Measurements from ENCODE around the gene INA. TPM values are rescaled to one million over a fixed set of nuclear protein-coding genes. Genes with fewer than 3 reads are reported as not detected.
"Not testable (repeated sequence)": the region's sequence is repeated elsewhere in the genome, so short reads cannot be mapped to it uniquely, and the experiment has no call there.

INA gene
- total RNA-seq, 4 donors from 2014 or later = 0.30 to 2.5 (median 1.1) TPM

- no peak overlapping the region for H3K4me3 ChIP-seq (ENCODE audit: low read depth, poor library complexity, severe bottlenecking)
- WGBS, 2 donors = 78 to 87% methylated on average over 2 of the region's 2 CpGs
- DNase-seq (ENCODE audit: low spot score in 2 of 2) = no peak
- TF ChIP-seq, protein P1, sequence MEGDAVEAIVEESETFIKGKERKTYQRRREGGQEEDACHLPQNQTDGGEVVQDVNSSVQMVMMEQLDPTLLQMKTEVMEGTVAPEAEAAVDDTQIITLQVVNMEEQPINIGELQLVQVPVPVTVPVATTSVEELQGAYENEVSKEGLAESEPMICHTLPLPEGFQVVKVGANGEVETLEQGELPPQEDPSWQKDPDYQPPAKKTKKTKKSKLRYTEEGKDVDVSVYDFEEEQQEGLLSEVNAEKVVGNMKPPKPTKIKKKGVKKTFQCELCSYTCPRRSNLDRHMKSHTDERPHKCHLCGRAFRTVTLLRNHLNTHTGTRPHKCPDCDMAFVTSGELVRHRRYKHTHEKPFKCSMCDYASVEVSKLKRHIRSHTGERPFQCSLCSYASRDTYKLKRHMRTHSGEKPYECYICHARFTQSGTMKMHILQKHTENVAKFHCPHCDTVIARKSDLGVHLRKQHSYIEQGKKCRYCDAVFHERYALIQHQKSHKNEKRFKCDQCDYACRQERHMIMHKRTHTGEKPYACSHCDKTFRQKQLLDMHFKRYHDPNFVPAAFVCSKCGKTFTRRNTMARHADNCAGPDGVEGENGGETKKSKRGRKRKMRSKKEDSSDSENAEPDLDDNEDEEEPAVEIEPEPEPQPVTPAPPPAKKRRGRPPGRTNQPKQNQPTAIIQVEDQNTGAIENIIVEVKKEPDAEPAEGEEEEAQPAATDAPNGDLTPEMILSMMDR (IDR thresholded peaks at IDR 0.05) = no peak
- TF ChIP-seq POLR2A (IDR thresholded peaks at IDR 0.05) = no peak
- intact Hi-C loops (cut with DNase I; ENCODE audit: low total_unique reads) = no loop called here
Measured at GRCh38 chr10:103235775-103236174, 41.2 kb upstream of the INA start.

DNA sequence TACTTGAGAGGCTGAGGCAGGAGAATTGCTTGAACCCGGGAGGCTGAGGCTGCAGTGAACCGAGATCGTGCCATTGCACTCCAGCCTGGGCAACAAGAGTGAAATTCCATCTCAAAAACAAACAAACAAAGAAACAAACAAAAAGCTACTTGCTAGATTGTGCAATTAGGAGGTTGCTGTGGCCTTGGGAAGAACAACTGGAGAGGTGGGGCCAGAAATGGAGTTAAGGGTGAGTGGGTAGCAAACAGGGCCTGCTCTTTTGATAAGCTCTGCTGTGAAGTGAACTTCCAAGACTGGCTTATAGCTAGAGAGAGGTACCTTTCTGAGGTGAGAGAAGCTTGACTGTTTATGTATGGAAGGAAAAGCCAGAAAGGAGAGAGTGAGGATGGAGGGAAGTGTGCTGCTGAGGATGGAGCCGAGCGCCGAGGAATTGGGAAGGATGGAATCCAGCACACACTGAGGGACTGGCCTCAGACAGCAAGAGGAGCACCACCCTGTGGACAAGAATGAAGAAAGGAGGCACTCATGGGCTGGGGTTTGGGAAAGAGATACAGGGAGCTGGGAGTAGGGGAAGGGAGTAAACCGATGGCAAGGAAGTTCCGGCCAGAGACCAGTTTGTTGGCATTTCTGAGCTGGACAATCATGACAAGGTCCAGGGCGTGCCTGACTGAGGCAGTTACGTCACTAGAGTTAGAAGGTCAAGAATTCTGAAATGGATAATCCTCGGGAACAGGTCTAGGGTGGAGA lies 38.3 kb upstream of the INA start:
- H3K4me3 ChIP-seq (ENCODE audit: low read depth, poor library complexity, severe bottlenecking) = no peak overlapping the region
- no peak for DNase-seq (ENCODE audit: low spot score in 2 of 2)
- no peak for TF ChIP-seq POLR2A (IDR thresholded peaks at IDR 0.05)
- TF ChIP-seq, protein P1 (IDR thresholded peaks at IDR 0.05) = no peak
- intact Hi-C loops (cut with DNase I; ENCODE audit: low total_unique reads) = no loop called here
- 68 to 77% methylated on average over 11 of the region's 11 CpGs for WGBS, 2 donors

DNA sequence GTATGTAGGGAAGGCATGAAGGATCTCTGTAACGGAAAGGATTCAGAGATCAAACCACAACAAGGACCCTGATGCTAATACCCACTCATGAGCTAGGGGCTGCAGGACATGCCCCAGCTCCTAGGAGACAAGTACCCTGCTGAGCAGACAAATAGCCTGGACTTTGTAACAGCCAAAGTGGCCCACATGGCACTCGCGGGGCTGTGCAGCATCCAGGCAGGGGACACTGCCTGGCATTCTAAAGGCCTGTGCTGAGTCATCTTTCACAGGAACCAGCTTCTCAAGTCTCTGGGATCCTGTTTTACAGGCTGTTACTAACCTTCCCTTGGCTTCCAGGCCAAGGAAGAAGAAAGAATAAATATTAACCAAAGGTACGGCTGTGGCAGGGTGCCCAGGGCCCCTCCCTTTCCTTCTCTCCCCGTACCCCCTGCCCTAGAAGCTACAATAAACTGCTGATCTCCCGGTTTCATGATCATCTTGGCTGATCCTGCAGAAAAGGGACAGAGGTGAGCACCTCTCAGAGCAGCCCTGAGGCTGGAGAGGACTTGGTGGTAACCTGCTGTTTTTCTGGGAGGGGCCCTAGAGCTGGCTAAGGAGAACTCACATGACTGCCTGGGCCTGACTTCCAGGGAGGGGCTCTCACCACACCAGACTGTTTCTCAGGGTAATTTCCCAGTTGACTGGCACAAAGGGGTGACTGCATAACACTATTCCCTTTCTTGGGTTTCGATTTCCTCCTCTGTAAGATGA lies 35.5 kb upstream of the INA start:
- WGBS, 2 donors = 26 to 36% methylated on average over 7 of the region's 7 CpGs
- peak; percentile 49 to 86 for DNase-seq (ENCODE audit: low spot score in 2 of 2)
- TF ChIP-seq, protein P1 (IDR thresholded peaks at IDR 0.05) = no peak
- TF ChIP-seq POLR2A (IDR thresholded peaks at IDR 0.05) = no peak
- intact Hi-C loops (cut with DNase I; ENCODE audit: low total_unique reads) = loop anchor here (5.0 kb wide), 1 partner anchor 174 kb away; no protein-coding TSS in a partner anchor
- no peak overlapping the region for H3K4me3 ChIP-seq (ENCODE audit: low read depth, poor library complexity, severe bottlenecking)

GRCh38 chr10:103244666-103245271 lies 32.2 kb upstream of the INA start:
- intact Hi-C loops (cut with DNase I; ENCODE audit: low total_unique reads) = loop anchor here (5.0 kb wide), 2 partner anchors 177 to 327 kb away; partner anchors contain the start of gene CNNM2
- TF ChIP-seq POLR2A (IDR thresholded peaks at IDR 0.05) = no peak
- TF ChIP-seq, protein P1 (IDR thresholded peaks at IDR 0.05) = peak in 1 of 3 donors; percentile 25
- peak; percentile 74 to 94 for DNase-seq (ENCODE audit: low spot score in 2 of 2)
- 36 to 40% methylated on average over 9 of the region's 9 CpGs for WGBS, 2 donors
- no peak overlapping the region for H3K4me3 ChIP-seq (ENCODE audit: low read depth, poor library complexity, severe bottlenecking)

GRCh38 chr10:103245587-103245986 lies 31.4 kb upstream of the INA start, which contains the start of gene RPEL1:
Gene RPEL1, plus strand, starts transcription at chr10:103245887. Its CDS starts 110 bp downstream, at chr10:103245997.
- not testable (repeated sequence) for H3K4me3 ChIP-seq (ENCODE audit: low read depth, poor library complexity, severe bottlenecking); DNase-seq (ENCODE audit: low spot score in 2 of 2)
- WGBS, 2 donors = 90 to 91% methylated on average over 7 of the region's 7 CpGs
- intact Hi-C loops (cut with DNase I; ENCODE audit: low total_unique reads) = loop anchor here (5.0 kb wide), 1 partner anchor 328 kb away; the partner anchor contains the start of gene CNNM2

GRCh38 chr10:103246324-103246723 lies 30.6 kb upstream of the INA start:
- TF ChIP-seq, protein P1 (IDR thresholded peaks at IDR 0.05) = no peak
- TF ChIP-seq POLR2A (IDR thresholded peaks at IDR 0.05) = no peak
- intact Hi-C loops (cut with DNase I; ENCODE audit: low total_unique reads) = loop anchor here (5.0 kb wide), 1 partner anchor 329 kb away; the partner anchor contains the start of gene CNNM2
- WGBS, 2 donors = 72 to 79% methylated on average over 4 of the region's 4 CpGs
- no peak overlapping the region for H3K4me3 ChIP-seq (ENCODE audit: low read depth, poor library complexity, severe bottlenecking)
- DNase-seq (ENCODE audit: low spot score in 2 of 2) = no peak
